ENCODE results near the gene PPP2R3A.
"Not testable (repeated sequence)": the region's sequence is repeated elsewhere in the genome, so short reads cannot be mapped to it uniquely, and the experiment has no call there.

PPP2R3A gene

DNA sequence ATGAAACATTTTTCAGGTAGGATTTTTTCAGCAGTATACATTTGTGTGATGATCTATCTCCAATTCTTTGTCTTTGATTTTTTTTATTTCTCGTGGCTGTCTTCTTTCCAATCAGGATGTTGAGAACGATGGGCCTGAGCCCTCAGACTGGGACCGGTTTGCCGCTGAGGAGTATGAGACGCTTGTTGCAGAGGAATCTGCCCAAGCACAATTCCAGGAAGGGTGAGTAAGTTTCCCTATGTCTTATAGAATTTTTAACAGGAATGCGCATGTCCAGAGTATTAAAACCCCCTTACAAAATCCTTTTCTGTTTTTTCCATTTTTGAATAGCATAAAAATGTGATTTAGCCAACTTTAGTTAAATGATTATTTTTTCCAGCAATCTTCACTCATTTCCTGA is 140.6 kb downstream of the PPP2R3A start:
- DNase-seq (ENCODE audit: low read depth): no peak

GRCh38 chr3:136109499-136109898 is 144.0 kb downstream of the PPP2R3A start:
- DNase-seq (ENCODE audit: low read depth): no peak

DNA sequence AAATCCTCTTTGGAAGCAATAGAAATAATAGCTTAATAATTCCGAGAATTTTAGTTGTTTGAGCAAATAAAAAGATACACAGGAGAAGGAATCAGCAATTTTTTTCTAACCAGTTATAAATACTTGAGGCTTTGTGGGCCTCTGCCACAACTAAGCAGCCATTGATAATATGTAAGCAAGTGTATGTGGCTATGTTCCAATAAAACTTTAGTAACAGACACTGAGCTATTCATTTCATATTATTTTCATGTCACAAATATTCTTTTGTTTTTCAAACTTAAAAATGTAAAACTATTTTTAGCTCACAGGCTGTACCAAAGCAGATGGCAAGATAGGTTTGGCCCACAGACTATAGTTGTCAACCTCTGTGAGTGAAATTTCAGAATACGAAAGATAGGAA is 145.0 kb downstream of the PPP2R3A start:
- no peak for DNase-seq (ENCODE audit: low read depth)

GRCh38 chr3:136114421-136114820 is 148.9 kb downstream of the PPP2R3A start:
- DNase-seq (ENCODE audit: low read depth): no peak

- DNase-seq (ENCODE audit: low read depth): not testable (repeated sequence)
Observed at GRCh38 chr3:136119332-136119731, 153.8 kb downstream of the PPP2R3A start.

DNA sequence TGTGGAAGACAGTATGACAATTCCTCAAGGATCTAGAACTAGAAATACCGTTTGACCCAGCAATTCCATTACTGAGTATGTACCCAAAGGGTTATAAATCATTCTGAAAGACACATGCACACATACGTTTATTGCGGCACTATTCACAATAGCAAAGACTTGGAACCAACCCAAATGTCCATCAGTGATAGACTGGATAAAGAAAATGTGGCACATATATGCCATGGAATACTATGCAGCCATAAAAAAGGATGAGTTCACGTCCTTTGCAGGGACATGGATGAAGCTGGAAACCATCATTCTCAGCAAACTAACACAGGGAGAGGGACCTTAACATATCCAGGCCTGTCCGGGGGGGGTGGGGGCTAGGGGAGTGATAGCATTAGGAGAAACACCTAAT is 154.3 kb downstream of the PPP2R3A start:
- not testable (repeated sequence) for DNase-seq (ENCODE audit: low read depth)

- peak; percentile 13 for DNase-seq (ENCODE audit: low read depth)
Observed at GRCh38 chr3:136120373-136121348, 155.1 kb downstream of the PPP2R3A start.

GRCh38 chr3:136122006-136122405 is 156.5 kb downstream of the PPP2R3A start:
- peak; percentile 46 for DNase-seq (ENCODE audit: low read depth)

DNA sequence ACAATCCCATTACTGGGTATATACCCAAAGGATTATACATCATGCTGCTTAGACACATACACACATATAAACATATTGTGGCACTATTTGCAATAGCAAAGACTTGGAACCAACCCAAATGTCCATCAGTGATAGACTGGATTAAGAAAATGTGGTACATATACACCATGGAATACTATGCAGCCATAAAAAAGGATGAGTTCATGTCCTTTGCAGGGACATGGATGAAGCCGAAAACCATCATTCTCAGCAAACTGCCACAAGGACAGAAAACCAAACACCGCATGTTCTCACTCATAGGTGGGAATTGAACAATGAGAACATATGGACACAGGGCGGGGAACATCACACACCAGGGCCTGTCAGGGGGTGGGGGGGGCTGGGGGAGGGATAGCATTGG is 166.1 kb downstream of the PPP2R3A start:
- DNase-seq (ENCODE audit: low read depth): not testable (repeated sequence)

- no peak for DNase-seq (ENCODE audit: low read depth)
Observed at GRCh38 chr3:136134091-136134490, 168.6 kb downstream of the PPP2R3A start.

DNA sequence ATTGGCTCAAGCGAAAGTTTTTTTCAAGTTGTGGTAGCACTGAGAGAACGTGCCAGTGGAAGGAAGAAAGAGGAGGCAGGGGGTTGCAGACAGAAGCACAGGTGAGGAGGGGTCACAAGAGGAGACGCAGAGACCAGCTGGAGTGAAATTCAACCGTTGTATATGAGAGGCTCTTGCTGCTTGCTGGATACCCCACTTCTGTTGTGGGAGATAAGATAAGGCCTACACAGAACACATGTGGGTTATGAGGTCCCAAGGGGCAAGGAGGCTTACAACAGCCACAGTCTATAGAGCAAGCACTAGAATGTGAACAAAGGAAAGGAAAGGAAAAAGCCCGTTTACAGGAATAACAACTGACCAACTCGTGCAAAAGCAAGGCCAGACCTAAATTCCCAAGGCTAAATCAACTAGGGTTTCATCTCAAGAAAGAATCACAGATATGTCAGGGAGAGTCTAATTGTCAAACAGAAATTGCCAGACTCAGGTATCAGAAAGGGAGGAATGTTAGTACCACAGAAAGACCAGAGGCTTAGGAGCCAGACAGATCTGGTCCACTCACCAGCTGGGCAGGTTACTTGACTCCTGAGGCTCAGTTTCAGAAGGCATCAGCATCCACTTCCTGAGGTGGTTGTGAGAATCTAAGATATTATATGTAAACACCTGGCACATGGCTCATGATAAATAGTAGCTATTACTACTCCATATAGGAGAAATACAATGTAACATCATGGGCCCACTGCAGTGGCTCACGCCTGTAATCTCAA is 169.7 kb downstream of the PPP2R3A start:
- DNase-seq (ENCODE audit: low read depth): no peak

GRCh38 chr3:136136454-136136853 is 170.9 kb downstream of the PPP2R3A start:
- no peak for DNase-seq (ENCODE audit: low read depth)

DNA sequence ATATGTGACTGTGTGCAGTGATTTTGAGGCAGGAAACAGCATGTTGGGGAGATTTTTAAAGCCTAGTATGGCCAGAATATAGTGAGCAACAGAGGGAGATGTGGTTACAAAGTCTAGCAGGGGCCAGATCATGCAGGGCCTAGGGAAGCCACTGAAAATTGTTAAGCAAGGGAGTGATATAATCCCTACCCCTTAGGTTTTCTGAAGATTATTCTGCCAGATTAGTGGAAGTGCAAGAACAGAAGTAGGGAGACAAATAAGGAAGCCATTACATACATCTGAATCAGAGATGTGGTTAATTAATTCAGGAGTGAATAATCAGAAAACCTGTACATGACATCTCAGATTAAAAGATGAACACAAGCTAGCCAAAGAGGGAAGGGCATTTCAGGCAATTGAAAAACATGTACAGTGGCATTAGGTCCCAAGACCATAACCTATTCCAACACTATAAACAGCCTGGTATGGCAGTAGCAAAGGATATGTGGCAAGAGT is 175.8 kb downstream of the PPP2R3A start:
- peak; percentile 23 for DNase-seq (ENCODE audit: low read depth)

- peak; percentile 72 for DNase-seq (ENCODE audit: low read depth)
Observed at GRCh38 chr3:136141891-136142290, 176.4 kb downstream of the PPP2R3A start.

GRCh38 chr3:136142592-136142991 is 177.1 kb downstream of the PPP2R3A start:
- DNase-seq (ENCODE audit: low read depth): peak; percentile 94

GRCh38 chr3:136144397-136144796 is 178.9 kb downstream of the PPP2R3A start:
- not testable (repeated sequence) for DNase-seq (ENCODE audit: low read depth)

DNA sequence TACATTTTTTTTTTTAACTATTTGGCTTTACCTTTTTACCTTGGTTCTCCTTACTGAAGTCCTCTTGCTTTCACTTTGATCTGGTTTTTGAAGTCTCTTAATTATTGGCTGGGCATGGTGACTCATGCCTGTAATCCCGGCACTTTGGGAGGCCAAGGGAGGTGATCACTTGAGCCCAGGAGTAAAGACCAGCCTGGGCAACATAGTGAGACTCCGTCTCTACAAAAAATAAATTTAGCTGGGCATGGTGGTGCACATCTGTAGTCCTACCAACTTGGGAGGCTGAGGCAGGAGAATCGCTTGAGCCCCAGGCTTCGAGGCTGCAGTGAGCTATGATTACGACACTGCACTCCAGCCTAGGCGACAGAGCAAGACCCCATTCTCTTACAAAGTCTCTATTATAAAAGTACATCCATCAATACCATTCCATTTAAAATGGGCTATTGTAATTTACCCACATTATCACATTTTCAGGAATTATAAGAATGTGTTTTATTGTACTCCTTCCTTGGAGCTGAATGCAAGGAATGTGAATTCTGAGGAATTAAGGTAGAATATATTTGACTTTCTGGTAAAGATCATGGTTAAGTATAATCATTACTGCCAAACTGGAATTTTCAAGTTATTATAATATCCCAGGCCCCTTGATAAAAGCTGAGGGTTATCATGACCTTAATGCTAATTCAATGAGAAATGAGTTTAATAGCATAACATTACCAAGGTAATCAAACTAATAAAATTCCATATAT is 181.6 kb downstream of the PPP2R3A start:
- DNase-seq (ENCODE audit: low read depth): peak; percentile 45

DNA sequence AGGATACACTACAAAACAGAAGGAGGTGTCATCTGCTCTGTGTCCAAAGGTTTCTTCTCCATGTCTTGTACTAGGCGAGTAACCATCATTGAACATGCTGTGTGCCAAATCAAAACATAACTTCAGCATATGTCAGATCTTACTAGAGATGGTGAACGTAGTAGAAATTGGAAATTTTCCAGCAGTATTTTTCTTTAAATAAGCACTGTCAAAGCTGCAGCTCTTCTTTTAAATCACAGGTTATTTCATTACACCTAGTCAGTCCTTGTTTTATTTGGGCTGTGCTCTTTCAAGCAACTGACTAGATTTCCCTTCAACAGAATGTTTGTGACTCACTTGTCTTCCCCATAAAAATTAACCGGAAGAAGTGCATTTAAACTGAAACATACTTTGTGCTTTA is 184.1 kb downstream of the PPP2R3A start:
- DNase-seq (ENCODE audit: low read depth): peak; percentile 67

DNA sequence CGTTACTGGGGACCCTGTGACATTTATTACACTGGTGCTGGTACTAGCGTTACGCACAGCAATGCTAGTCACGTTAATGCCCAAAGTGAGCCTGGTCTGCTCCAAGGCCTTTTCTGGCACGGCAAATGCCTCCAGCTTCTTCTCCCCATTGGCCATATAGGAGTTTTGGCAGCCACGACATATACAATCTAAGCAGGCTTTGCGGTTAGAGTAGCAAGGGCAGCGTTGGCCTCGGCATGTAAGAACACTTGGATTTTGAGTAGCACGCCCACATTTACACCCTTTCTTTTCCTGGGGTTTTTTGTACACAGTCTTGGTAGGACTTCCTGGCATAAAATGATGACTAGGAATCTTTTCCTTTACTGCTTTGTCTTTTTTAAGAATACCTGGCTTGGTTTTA is 185.7 kb downstream of the PPP2R3A start:
- DNase-seq (ENCODE audit: low read depth): no peak

DNA sequence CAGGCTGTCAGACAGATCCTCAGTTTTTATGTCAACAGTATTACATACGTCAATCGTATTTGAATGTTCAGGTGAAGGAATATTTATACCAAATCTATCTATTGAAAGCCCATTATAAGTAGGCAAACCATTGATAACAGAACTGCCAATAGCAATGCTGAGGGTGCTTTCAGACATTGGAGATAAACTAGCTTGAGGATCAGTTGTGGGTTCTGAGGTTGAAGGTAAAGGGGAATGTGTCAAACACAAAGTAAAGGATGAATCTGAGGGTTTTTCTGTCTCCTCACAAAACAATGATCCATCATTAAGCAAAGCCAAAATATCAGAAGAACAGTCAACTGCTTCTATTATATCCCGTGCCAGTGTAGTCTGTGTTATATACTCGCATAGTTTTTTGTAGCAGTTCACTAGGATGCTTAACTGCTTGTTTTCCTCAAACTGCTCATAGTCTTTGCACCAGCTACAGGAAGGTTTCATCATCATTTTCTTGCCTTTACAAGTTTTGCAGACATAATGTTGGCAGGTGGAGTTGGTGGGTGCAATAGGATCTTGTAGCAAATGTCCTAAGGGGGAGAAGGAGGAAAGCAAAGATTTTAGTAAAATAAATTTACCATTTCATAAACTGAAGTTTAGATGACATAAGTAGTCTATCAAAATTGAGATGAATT is 186.8 kb downstream of the PPP2R3A start:
- DNase-seq (ENCODE audit: low read depth): no peak

DNA sequence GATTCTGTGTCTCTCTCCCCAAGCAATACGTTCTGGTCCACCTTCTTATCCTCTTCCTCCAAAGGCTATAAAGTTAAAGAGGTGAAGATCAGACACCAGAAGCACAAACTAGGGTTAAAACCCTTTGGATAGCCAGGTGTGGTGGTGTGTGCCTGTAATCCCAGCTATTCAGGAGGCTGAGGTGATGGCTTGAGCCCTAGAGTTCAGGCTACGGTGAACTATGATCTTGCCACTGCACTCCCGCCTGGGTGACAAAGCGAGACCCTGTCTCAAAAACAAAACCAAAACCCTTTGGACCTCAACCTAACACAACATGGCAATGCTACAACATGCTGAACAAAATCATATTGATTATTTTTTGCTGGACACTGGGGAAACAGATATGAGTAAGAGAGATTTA is 187.4 kb downstream of the PPP2R3A start:
- DNase-seq (ENCODE audit: low read depth): no peak

All from ELR (cell line).